Measurements from ENCODE around the gene ANAPC2. TPM values are rescaled to one million over a fixed set of nuclear protein-coding genes. Genes with fewer than 3 reads are reported as not detected.
"Not testable (repeated sequence)": the region's sequence is repeated elsewhere in the genome, so short reads cannot be mapped to it uniquely, and the experiment has no call there.

The ANAPC2 gene
- total RNA-seq, 1 donor from 2014 or later = 18.9 TPM

DNA sequence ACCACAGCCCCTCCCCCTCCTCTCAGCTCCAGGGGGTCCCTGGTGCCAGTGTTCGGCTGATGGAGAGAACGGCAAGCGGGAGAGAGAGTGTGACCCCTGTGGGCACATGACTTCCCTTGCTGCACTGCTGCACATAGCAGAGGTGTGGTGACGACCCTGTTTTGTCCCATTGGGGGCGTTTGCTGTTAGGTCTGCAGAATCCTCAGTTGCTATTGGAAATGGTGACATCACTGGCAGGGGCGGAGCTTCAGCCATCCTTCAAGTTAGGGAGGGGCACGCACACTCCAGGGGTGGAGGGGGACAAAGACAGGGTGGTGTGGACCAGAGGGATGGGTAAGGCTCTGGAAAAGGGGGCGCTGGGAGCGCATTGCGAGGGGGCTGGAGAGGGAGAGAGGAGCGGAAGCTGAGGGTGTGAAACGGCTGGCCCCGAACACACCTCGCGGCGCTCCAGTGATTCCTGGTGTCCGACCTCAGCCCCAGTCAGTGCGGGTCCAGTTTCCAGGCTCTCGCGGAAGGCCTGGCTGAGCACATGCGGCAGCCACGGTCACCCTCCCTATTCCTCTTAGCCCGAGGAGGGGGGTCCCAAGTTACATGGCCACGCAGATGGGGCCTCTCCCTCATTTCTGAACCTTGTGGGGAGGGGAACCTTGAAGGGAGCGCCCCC lies 50.2 kb downstream of the ANAPC2 start:
- Histone ChIP-seq H3K79me2 (ENCODE audit: low read depth) (no peaks in the 10 kb centered on the region), H3K4me2 (no peak overlapping the region), H3K4me1 (no peaks in the 10 kb centered on the region), H2AFZ (replicated peaks) (no peak overlapping the region), H3K27ac (no peak overlapping the region), H3K4me3 (no peak overlapping the region), H3K36me3 (no peaks in the 10 kb centered on the region), H3F3A (ENCODE audit: low read depth) (peaks cover 6% of the 10 kb centered on the region), H4K20me1 (ENCODE audit: low read depth) (peaks cover 45% of the 10 kb centered on the region), H3K27me3 (peaks cover 100% of the 10 kb centered on the region), H3K9me3 (ENCODE audit: low read depth) (no peaks in the 10 kb centered on the region), H3K9ac (no peak overlapping the region)
- peaks cover 60% of the 10 kb centered on the region for H3K27me3 Mint-ChIP-seq (ENCODE audit: insufficient read depth, low read depth)
- H3K4me3 Mint-ChIP-seq = no peak overlapping the region
- TF ChIP-seq EZH2 (IDR thresholded peaks at IDR 0.05) (no peak), EZH2phosphoT487 (IDR thresholded peaks at IDR 0.05) (no peak)
- TF ChIP-seq, protein P1, sequence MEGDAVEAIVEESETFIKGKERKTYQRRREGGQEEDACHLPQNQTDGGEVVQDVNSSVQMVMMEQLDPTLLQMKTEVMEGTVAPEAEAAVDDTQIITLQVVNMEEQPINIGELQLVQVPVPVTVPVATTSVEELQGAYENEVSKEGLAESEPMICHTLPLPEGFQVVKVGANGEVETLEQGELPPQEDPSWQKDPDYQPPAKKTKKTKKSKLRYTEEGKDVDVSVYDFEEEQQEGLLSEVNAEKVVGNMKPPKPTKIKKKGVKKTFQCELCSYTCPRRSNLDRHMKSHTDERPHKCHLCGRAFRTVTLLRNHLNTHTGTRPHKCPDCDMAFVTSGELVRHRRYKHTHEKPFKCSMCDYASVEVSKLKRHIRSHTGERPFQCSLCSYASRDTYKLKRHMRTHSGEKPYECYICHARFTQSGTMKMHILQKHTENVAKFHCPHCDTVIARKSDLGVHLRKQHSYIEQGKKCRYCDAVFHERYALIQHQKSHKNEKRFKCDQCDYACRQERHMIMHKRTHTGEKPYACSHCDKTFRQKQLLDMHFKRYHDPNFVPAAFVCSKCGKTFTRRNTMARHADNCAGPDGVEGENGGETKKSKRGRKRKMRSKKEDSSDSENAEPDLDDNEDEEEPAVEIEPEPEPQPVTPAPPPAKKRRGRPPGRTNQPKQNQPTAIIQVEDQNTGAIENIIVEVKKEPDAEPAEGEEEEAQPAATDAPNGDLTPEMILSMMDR (IDR thresholded peaks at IDR 0.05) = no peak
- peaks cover 2% of the 10 kb centered on the region for H3K4me1 Mint-ChIP-seq
- peaks cover 1% of the 10 kb centered on the region for H3K36me3 Mint-ChIP-seq
- peak; percentile 62 for DNase-seq (ENCODE audit: low spot score)
- H3K27ac Mint-ChIP-seq = no peak overlapping the region
- H3K9me3 Mint-ChIP-seq = peaks cover 3% of the 10 kb centered on the region

DNA sequence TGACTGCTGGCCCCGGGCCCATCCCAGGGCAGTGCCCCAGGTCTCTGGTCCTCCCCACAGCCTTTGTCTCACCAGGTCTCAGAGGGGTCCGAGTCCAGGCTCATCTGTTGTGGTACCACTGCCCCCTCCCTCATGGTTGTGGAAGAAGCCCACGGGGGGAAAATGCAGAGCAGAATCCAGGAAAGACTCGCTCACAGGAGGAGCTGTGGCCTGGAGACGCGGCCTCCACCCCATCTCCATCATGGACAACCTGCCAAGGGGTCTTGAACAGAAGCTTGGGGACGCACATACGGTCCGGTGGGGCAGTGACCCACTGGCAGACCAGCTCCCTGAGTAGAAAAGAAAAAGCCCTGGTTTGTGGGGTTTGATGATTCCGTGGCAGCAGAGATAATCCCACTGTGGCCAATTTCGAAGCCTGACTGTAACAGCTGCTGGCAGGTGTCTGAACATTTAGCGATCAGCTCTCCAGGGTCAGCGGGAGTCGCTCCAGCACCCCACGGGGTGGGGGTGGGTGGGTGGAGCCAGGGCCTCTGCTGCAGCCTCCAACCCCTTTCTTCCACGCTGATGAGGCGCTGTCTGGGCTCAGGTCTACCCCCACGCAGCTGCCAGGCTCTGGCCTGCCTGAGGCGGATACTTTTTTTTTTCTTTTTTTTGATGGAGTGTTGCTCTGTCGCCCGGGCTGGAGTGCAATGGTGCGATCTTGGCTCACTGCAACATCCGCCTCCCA lies 51.3 kb downstream of the ANAPC2 start:
- Histone ChIP-seq H3K79me2 (ENCODE audit: low read depth) (no peaks in the 10 kb centered on the region), H3F3A (ENCODE audit: low read depth) (peaks cover 6% of the 10 kb centered on the region), H3K4me3 (no peak overlapping the region), H3K9me3 (ENCODE audit: low read depth) (no peaks in the 10 kb centered on the region), H3K4me1 (no peaks in the 10 kb centered on the region), H3K9ac (no peak overlapping the region), H3K27ac (no peak overlapping the region), H3K36me3 (no peaks in the 10 kb centered on the region), H3K27me3 (peaks cover 100% of the 10 kb centered on the region), H4K20me1 (ENCODE audit: low read depth) (peaks cover 45% of the 10 kb centered on the region), H3K4me2 (no peak overlapping the region), H2AFZ (replicated peaks) (no peak overlapping the region)
- Mint-ChIP-seq H3K4me1 (peaks cover 2% of the 10 kb centered on the region), H3K36me3 (peaks cover 1% of the 10 kb centered on the region), H3K4me3 (no peak overlapping the region), H3K27ac (no peak overlapping the region), H3K27me3 (ENCODE audit: insufficient read depth, low read depth) (peaks cover 61% of the 10 kb centered on the region), H3K9me3 (peaks cover 3% of the 10 kb centered on the region)
- no peak for DNase-seq (ENCODE audit: low spot score)
- TF ChIP-seq, protein P1 (IDR thresholded peaks at IDR 0.05) = no peak
- TF ChIP-seq EZH2 (IDR thresholded peaks at IDR 0.05) = no peak
- no peak for TF ChIP-seq EZH2phosphoT487 (IDR thresholded peaks at IDR 0.05)

DNA sequence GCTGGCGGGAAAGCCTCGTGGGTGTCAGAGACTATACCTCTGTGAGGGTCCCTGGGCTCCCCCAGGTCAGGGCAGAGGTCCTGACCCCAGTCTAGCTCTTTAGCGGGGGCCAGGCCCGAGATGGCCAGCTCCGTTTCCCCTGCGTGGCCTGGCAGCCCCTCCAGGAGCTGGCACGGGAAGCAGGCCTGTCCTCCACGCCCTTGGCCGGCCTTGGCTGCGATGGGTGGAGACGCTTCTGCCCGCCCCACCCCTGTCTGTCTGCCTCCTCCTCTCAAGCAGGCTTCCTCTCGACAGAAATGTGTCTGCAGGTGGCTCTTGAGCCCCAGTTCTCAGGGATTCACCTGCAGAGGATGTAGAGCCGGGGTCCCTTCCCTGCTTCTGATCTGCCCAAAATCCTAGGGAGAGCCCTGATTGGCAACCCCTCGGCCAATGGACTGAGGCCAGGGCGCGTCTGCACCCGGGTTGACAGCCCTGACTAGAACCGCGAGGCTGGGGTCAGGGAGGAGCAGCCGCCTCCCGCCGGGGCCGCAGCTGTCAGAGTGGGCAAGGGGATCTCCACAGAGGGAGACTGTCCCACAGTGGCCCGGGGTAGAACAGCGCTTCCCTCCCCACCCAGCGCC lies 52.0 kb downstream of the ANAPC2 start:
- H3K9ac ChIP-seq = no peak overlapping the region
- H3K4me1 ChIP-seq = no peaks in the 10 kb centered on the region
- TF ChIP-seq EZH2phosphoT487 (IDR thresholded peaks at IDR 0.05) (no peak), EZH2 (IDR thresholded peaks at IDR 0.05) (no peak)
- TF ChIP-seq, protein P1 (IDR thresholded peaks at IDR 0.05) = no peak
- Mint-ChIP-seq H3K9me3 (peaks cover 3% of the 10 kb centered on the region), H3K27me3 (ENCODE audit: insufficient read depth, low read depth) (peaks cover 59% of the 10 kb centered on the region), H3K4me1 (peaks cover 2% of the 10 kb centered on the region), H3K36me3 (peaks cover 1% of the 10 kb centered on the region), H3K4me3 (no peak overlapping the region), H3K27ac (no peak overlapping the region)
- H3K27me3 ChIP-seq = peaks cover 100% of the 10 kb centered on the region
- H3K27ac ChIP-seq = no peak overlapping the region
- peaks cover 42% of the 10 kb centered on the region for H4K20me1 ChIP-seq (ENCODE audit: low read depth)
- peaks cover 9% of the 10 kb centered on the region for H3F3A ChIP-seq (ENCODE audit: low read depth)
- no peak overlapping the region for H2AFZ ChIP-seq (replicated peaks)
- DNase-seq (ENCODE audit: low spot score) = no peak
- H3K4me2 ChIP-seq = no peak overlapping the region
- H3K79me2 ChIP-seq (ENCODE audit: low read depth) = no peaks in the 10 kb centered on the region
- no peaks in the 10 kb centered on the region for H3K36me3 ChIP-seq
- no peak overlapping the region for H3K4me3 ChIP-seq
- no peaks in the 10 kb centered on the region for H3K9me3 ChIP-seq (ENCODE audit: low read depth)

DNA sequence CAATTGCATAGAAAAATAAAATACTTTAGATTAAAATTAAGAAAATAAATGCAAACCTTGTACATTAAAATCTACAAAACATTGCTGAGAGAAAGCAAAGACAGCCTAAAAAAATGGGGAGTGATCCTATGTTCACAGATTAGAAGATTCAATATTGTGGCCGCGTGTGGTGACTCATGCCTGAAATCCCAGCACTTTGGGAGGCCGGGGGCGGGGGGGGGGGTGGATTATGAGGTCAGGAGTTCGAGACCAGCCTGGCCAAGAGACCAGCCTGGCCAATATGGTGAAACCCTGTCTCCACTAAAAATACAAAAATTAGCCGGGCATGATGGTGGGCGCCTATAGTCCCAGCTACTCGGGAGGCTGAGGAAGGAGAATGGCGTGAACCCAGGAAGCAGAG lies 53.2 kb downstream of the ANAPC2 start:
- H3K27me3 Mint-ChIP-seq (ENCODE audit: insufficient read depth, low read depth) = peaks cover 53% of the 10 kb centered on the region
- not testable (repeated sequence) for H3K9ac ChIP-seq; H3K9me3 ChIP-seq (ENCODE audit: low read depth); H3F3A ChIP-seq (ENCODE audit: low read depth); H3K27ac Mint-ChIP-seq; H3K79me2 ChIP-seq (ENCODE audit: low read depth); H3K4me2 ChIP-seq; H3K4me3 Mint-ChIP-seq; H3K4me3 ChIP-seq; H3K36me3 ChIP-seq; H3K36me3 Mint-ChIP-seq; H3K9me3 Mint-ChIP-seq; DNase-seq (ENCODE audit: low spot score); H3K4me1 ChIP-seq; H3K27ac ChIP-seq; H3K4me1 Mint-ChIP-seq; H2AFZ ChIP-seq (replicated peaks)
- Histone ChIP-seq H4K20me1 (ENCODE audit: low read depth) (peaks cover 30% of the 10 kb centered on the region), H3K27me3 (peaks cover 100% of the 10 kb centered on the region)
